Measurements from ENCODE around the gene MGAT1. TPM values are rescaled to one million over a fixed set of nuclear protein-coding genes. Genes with fewer than 3 reads are reported as not detected.

Gene MGAT1
- total and polyA plus RNA-seq, 2 donors from 2014 or later = 73.3 to 132 TPM

GRCh38 chr5:180808461-180809000 is 5.9 kb upstream of the MGAT1 start:
- Histone ChIP-seq H3K27me3 (ENCODE audit: control insufficient read depth, insufficient read depth, low read length) (no peaks in the 10 kb centered on the region), H3K9ac (ENCODE audit: low read length in 3 of 3) (peak overlapping the region in 2 of 3 donors; percentile 63 to 68), H3K36me3 (ENCODE audit: control insufficient read depth in 2 of 3, insufficient read depth in 3 of 3, low read length in 3 of 3) (no peaks in the 10 kb centered on the region), H3K4me3 (ENCODE audit: low read length in 3 of 3) (peak overlapping the region; percentile 41 to 80 (median 77)), H3K9me3 (ENCODE audit: control insufficient read depth in 2 of 3, insufficient read depth in 1 of 3, low read length in 3 of 3) (no peaks in the 10 kb centered on the region), H3K4me1 (ENCODE audit: control insufficient read depth in 2 of 3, insufficient read depth in 2 of 3, low read depth in 1 of 3, low read length in 3 of 3) (peaks cover 5 to 49% (median 32%) of the 10 kb centered on the region in 3 donors), H3K27ac (ENCODE audit: low read depth in 2 of 2, low read length in 2 of 2) (peak overlapping the region in 1 of 2 donors; percentile 100)
- TF ChIP-seq CTCF (IDR thresholded peaks at IDR 0.05; ENCODE audit: borderline replicate concordance, extremely low read depth, insufficient read depth) = no peak
- peak in 2 of 5 donors; percentile 48 to 53 for DNase-seq
- FAIRE-seq = no peak
- intact Hi-C loops (cut with DNase I) = no loop called here

DNA sequence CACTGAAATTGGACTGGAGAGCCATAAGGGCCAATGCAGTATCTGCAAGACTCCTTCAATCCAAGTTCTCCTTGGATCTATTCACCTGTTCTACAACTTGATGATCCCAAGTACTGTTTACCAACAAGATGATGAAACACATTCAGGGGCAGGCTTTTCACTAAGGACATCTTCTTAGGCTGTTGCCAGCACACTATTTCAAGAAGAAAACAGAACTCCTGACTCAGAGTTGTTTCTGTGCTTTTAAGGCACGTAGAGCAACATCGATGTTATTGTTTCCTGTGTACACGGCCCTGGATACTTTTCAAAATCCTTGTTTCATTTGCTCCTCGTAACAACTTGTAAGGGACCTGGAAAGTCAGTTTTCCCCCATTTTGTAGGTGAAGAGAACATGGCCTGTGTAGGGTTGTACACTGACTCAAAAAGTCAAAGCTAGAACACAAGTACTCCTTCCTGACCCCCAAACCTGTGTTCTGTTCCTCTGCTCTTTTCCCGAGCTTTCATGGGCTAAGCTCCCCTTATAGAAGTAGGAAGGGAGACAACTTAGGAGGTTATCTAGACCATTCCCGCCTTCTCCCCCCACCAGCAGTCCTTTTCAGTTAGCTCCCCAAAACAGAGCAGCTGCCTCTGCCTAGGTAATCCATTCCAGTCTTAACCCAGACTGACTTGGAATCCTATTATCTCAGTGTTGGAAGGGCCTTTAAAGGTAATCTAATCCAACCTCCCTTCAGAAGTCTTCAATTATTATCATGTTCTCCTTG is 5.2 kb upstream of the MGAT1 start:
- intact Hi-C loops (cut with DNase I) = no loop called here
- Histone ChIP-seq H3K27me3 (ENCODE audit: control insufficient read depth, insufficient read depth, low read length) (no peaks in the 10 kb centered on the region), H3K9ac (ENCODE audit: low read length in 3 of 3) (peak overlapping the region in 2 of 3 donors; percentile 63 to 68), H3K4me1 (ENCODE audit: control insufficient read depth in 2 of 3, insufficient read depth in 2 of 3, low read depth in 1 of 3, low read length in 3 of 3) (peaks cover 5 to 51% (median 34%) of the 10 kb centered on the region in 3 donors), H3K9me3 (ENCODE audit: control insufficient read depth in 2 of 3, insufficient read depth in 1 of 3, low read length in 3 of 3) (no peaks in the 10 kb centered on the region), H3K4me3 (ENCODE audit: low read length in 3 of 3) (peak overlapping the region; percentile 1 to 80 (median 77)), H3K27ac (ENCODE audit: low read depth in 2 of 2, low read length in 2 of 2) (peak overlapping the region in 1 of 2 donors; percentile 54), H3K36me3 (ENCODE audit: control insufficient read depth in 2 of 3, insufficient read depth in 3 of 3, low read length in 3 of 3) (no peaks in the 10 kb centered on the region)
- DNase-seq (peak in 1 of 5 donors; percentile 27), FAIRE-seq (no peak)
- no peak for TF ChIP-seq CTCF (IDR thresholded peaks at IDR 0.05; ENCODE audit: borderline replicate concordance, extremely low read depth, insufficient read depth)

DNA sequence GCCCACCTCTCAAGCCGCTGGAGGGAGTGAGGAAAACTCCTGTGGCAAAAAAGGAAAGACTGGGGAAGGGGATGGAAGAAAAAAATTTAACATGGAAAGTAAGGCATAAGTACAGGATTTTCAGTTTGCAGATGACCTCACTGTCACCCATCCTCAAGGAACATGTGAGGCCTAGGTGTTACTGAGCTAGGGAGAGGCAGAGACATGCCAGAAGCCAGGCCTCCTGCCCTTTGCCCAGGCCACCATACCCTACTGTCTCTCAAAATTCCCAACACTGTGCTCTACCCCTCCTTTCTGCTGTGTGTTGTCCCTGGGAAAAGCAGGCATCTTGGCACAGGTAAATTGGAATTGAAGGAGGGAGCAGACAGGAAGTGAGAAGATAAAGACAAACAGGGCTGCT is 4.4 kb upstream of the MGAT1 start:
- Histone ChIP-seq H3K9ac (ENCODE audit: low read length in 3 of 3) (peak overlapping the region in 1 of 3 donors; percentile 6), H3K27ac (ENCODE audit: low read depth in 2 of 2, low read length in 2 of 2) (peak overlapping the region in 1 of 2 donors; percentile 26), H3K4me3 (ENCODE audit: low read length in 3 of 3) (peak overlapping the region in 2 of 3 donors; percentile 77 to 80), H3K4me1 (ENCODE audit: control insufficient read depth in 2 of 3, insufficient read depth in 2 of 3, low read depth in 1 of 3, low read length in 3 of 3) (peaks cover 5 to 51% (median 32%) of the 10 kb centered on the region in 3 donors), H3K9me3 (ENCODE audit: control insufficient read depth in 2 of 3, insufficient read depth in 1 of 3, low read length in 3 of 3) (no peaks in the 10 kb centered on the region), H3K27me3 (ENCODE audit: control insufficient read depth, insufficient read depth, low read length) (no peaks in the 10 kb centered on the region), H3K36me3 (ENCODE audit: control insufficient read depth in 2 of 3, insufficient read depth in 3 of 3, low read length in 3 of 3) (no peaks in the 10 kb centered on the region)
- TF ChIP-seq CTCF (IDR thresholded peaks at IDR 0.05; ENCODE audit: borderline replicate concordance, extremely low read depth, insufficient read depth) = no peak
- DNase-seq (no peak), FAIRE-seq (no peak)
- intact Hi-C loops (cut with DNase I) = no loop called here
